HepG2 (cell line): ENCODE results near the gene ARL16. TPM values are rescaled to one million over a fixed set of nuclear protein-coding genes. Genes with fewer than 3 reads are reported as not detected.

Experiments
- ATAC-seq: fragments of 200-7000 bp; cut with Tn5 transposase; 3 replicates; pipeline ENCODE4 v1.9.1; 2020; ENCODE audit warnings: mild to moderate bottlenecking, moderate library complexity
- BruUV-seq: library from RNA; stranded (reverse); fragments of 400-500 nt; replicated peaks from 2 replicates; lab custom pipeline; 2021; lab: Mats Ljungman, UMichigan
- CTCF ChIA-PET: fragments of 300-600 bp; formaldehyde crosslinking; extraction: SDS; loops from one replicate; lab custom pipeline; 2021; ENCODE audit warnings: low total read pairs, inconsistent platforms, low intra/inter-chr PET ratio; lab: Yijun Ruan, JAX
- POLR2A ChIA-PET: fragments of 350-600 bp; sonication (Branson Sonifier 250); formaldehyde crosslinking; loops from one replicate; lab custom pipeline; 2020; ENCODE audit warnings: antibody characterized with exemption, inconsistent platforms; lab: Yijun Ruan, JAX
- DNase-seq: peaks from one replicate; pipeline ENCODE4 v3.0.0-alpha.2; 2015; ENCODE audit warnings: low spot score
- FAIRE-seq: peaks from 3 replicates; lab custom pipeline; 2011; peaks lifted over from hg19 to GRCh38; lab: Jason Lieb, UNC
- H2AFZ ChIP-seq: one replicate; pipeline ENCODE4 v1.6.1; 2011; ENCODE audit warnings: low read length, inconsistent platforms
- H3K27ac ChIP-seq: fragments of 300-600 bp; 3 replicates; pipeline ENCODE4 v1.8.0; 2011; ENCODE audit warnings: mixed run types, mild to moderate bottlenecking, mixed read lengths, low read length, inconsistent platforms; ENCODE audit not compliant: insufficient read depth; ENCODE audit errors: extremely low read length
- H3K27me3 ChIP-seq, 2 experiments: fragments of 200-600 bp in 1 of 2; 2 replicates in 1 of 2; 3 replicates in 1 of 2; pipeline versions ENCODE4 v1.6.0 to v1.8.0; 2011; ENCODE audit warnings: low read length in 2 of 2, mild to moderate bottlenecking in 2 of 2, moderate library complexity in 2 of 2, inconsistent platforms in 1 of 2; ENCODE audit not compliant: insufficient read depth in 2 of 2, control insufficient read depth in 1 of 2
- H3K36me3 ChIP-seq, 2 experiments: fragments of 200-600 bp in 1 of 2; replicated peaks in 1 of 2; 2 replicates in 1 of 2; 3 replicates in 1 of 2; pipeline versions ENCODE4 v1.5.1 to v1.8.0; 2011; ENCODE audit warnings: low read length in 2 of 2, inconsistent platforms in 1 of 2; ENCODE audit not compliant: insufficient read depth in 2 of 2, control insufficient read depth in 1 of 2
- H3K4me1 ChIP-seq: 2 replicates; pipeline ENCODE4 v1.5.1; 2012; ENCODE audit warnings: low read length, inconsistent platforms; ENCODE audit not compliant: insufficient read depth
- H3K4me2 ChIP-seq: 2 replicates; pipeline ENCODE4 v1.6.0; 2011; ENCODE audit warnings: low read depth, low read length, inconsistent platforms
- H3K4me3 ChIP-seq, 3 experiments: fragments of 200-600 bp in 1 of 3; sonication (generic), shearing (Covaris generic) in 1 of 3; replicated peaks in 1 of 3; 2 replicates each; pipeline ENCODE4 v1.5.1; 2011 to 2016; ENCODE audit warnings: low read length in 3 of 3, inconsistent platforms in 2 of 3, low read depth in 2 of 3, mild to moderate bottlenecking in 2 of 3, control low read depth in 1 of 3, mixed read lengths in 1 of 3; ENCODE audit not compliant: insufficient read depth in 1 of 3
- H3K79me2 ChIP-seq: one replicate; pipeline ENCODE4 v1.6.1; 2011; ENCODE audit warnings: low read length, inconsistent platforms; ENCODE audit not compliant: insufficient read depth
- H3K9ac ChIP-seq: 2 replicates; pipeline ENCODE4 v1.6.0; 2011; ENCODE audit warnings: mild to moderate bottlenecking, low read depth, low read length, inconsistent platforms; ENCODE audit not compliant: insufficient read depth
- H3K9me3 ChIP-seq: 2 replicates; pipeline ENCODE4 v1.5.1; 2012; ENCODE audit warnings: mild to moderate bottlenecking, low read length
- H4K20me1 ChIP-seq: 2 replicates; pipeline ENCODE4 v1.6.0; 2011; ENCODE audit warnings: inconsistent platforms, mild to moderate bottlenecking, low read length, moderate library complexity; ENCODE audit not compliant: insufficient read depth
- AGO2 ChIP-seq: fragments of 200-400 bp; formaldehyde crosslinking; optimal IDR thresholded peaks from 2 replicates; pipeline ENCODE3; 2017; ENCODE audit warnings: mild to moderate bottlenecking, low read depth, low read length, moderate library complexity
- EP300 ChIP-seq, 3 experiments: sonication (generic) in 1 of 3; formaldehyde crosslinking in 1 of 3; IDR thresholded peaks; 2 replicates each; pipeline versions ENCODE4 v1.5.1 to v1.6.1; 2011 to 2020; ENCODE audit warnings: low read depth in 2 of 3, low read length in 2 of 3, borderline replicate concordance in 1 of 3, improper control_type of control experiment in 1 of 3, mild to moderate bottlenecking in 1 of 3, missing genetic modification reagents in 1 of 3, moderate library complexity in 1 of 3
- MAFK ChIP-seq, 2 experiments: IDR thresholded peaks in 1 of 2; conservative IDR thresholded peaks in 1 of 2; 2 replicates each; pipeline ENCODE4 v1.6.1; 2011; ENCODE audit warnings: improper control_type of control experiment in 2 of 2, low read length in 2 of 2
- NFRKB ChIP-seq: fragments of 450-650 bp; IDR thresholded peaks from 2 replicates; pipeline ENCODE4 v1.6.1; 2017
- NFYC ChIP-seq: IDR thresholded peaks from 2 replicates; pipeline ENCODE4 v1.6.1; 2016; ENCODE audit warnings: missing genetic modification reagents, missing compliant biosample characterization
- RBFOX2 ChIP-seq: fragments of 200-400 bp; formaldehyde crosslinking; IDR thresholded peaks from 2 replicates; pipeline ENCODE4 v1.6.1; 2017; ENCODE audit warnings: low read depth, mild to moderate bottlenecking, low read length
- STAT5B ChIP-seq: sonication (generic); formaldehyde crosslinking; IDR thresholded peaks from 2 replicates; pipeline ENCODE4 v1.4.0; 2020; ENCODE audit warnings: missing genetic modification reagents
- ZBTB33 ChIP-seq: sonication (generic); formaldehyde crosslinking; IDR thresholded peaks from 2 replicates; pipeline ENCODE4 v1.4.0; 2020; ENCODE audit warnings: missing genetic modification reagents
- ZNF496 ChIP-seq: sonication (generic); formaldehyde crosslinking; IDR thresholded peaks from 2 replicates; pipeline ENCODE4 v1.8.1; 2023; ENCODE audit warnings: mild to moderate bottlenecking, moderate library complexity, missing genetic modification reagents; ENCODE audit not compliant: insufficient replicate concordance
- WGBS: methylation state at CpG from one replicate; pipeline ENCODE4 v1.1.6; 2017; ENCODE audit warnings: low lambda C conversion rate; 5-methylcytosine and 5-hydroxymethylcytosine counted together
- in situ Hi-C: cut with HindIII; loops from 2 replicates; pipeline ENCODE4 v1.10.0; 2017; ENCODE audit warnings: low pct_unique_long_range_greater_than_20kb; ENCODE audit not compliant: extremely low pct_ligation_motif_present
- intact Hi-C: fragments of 100-400 bp; cut with micrococcal nuclease; formaldehyde crosslinking; loops from one replicate; pipeline ENCODE4 v1.10.0; 2022; ENCODE audit not compliant: unreplicated experiment
- polyA plus RNA-seq, 8 experiments: library from polyadenylated mRNA; depleted of rRNA in 3 of 8; stranded (reverse) in 7 of 8; unstranded in 1 of 8; fragments of >200 nt; fragmentation: Illumina TruSeq in 4 of 8; extraction: Trizol in 4 of 8; gene quantifications; 2 replicates each; pipeline versions ENCODE4 v1.2.1 to v1.2.3, GENCODE V29; 2011 to 2016; ENCODE audit warnings: low read depth in 4 of 8, missing spikeins in 1 of 8, mixed read lengths in 1 of 8; ENCODE audit not compliant: insufficient read depth in 1 of 8
- total RNA-seq, 5 experiments: library from RNA; depleted of rRNA; stranded (reverse); fragments of >200 nt; fragmentation: Illumina TruSeq; extraction: Trizol; gene quantifications; 2 replicates each; pipeline ENCODE4 v1.2.3, GENCODE V29; 2016; ENCODE audit warnings: low read depth in 1 of 5

ARL16 gene
- total and polyA plus RNA-seq, 2 of the 13 experiments (the other 11 are each of a cell fraction or from before 2014, with no cell fraction given) = 20.8 to 30.8 TPM

GRCh38 chr17:81715872-81716673 is 32.5 kb upstream of the ARL16 start:
- ChIA-PET POLR2A (interaction anchor here (1.5 to 6.3 kb wide), 3 partner anchors 13 to 33 kb away, joined by 4 to 134 read pairs (median 4); partner anchors contain the start of genes ARL16, HGS and MRPL12), CTCF (no interaction called here)
- no peak overlapping the region for H3K27ac ChIP-seq
- no peak for ATAC-seq
- H2AFZ ChIP-seq = no peak overlapping the region
- intact Hi-C loops (no loop called here), in situ Hi-C loops (no loop called here)
- TF ChIP-seq STAT5B (CRISPR knock-in tag) (no peak), AGO2 (peak; percentile 49), RBFOX2 (0 out of 2 replicates have a peak, but pooled peaks have one; percentile 16), EP300 (IDR thresholded peaks at IDR 0.05; ENCODE audit: low read depth in 2 of 2, low read length in 2 of 2) (no peak), EP300 (CRISPR knock-in tag; IDR thresholded peaks at IDR 0.05; ENCODE audit: borderline replicate concordance) (no peak), NFYC (CRISPR knock-in tag) (no peak), NFRKB (no peak), MAFK (conservative IDR thresholded peaks at IDR 0.05 in 1 of 2, IDR thresholded peaks at IDR 0.05 in 1 of 2; ENCODE audit: low read length in 2 of 2) (no peak), ZNF496 (CRISPR knock-in tag) (no peak), ZBTB33 (CRISPR knock-in tag) (peak; percentile 90)
- no peaks in the 10 kb centered on the region for H4K20me1 ChIP-seq
- peaks cover 20% of the 10 kb centered on the region for H3K4me1 ChIP-seq
- H3K9ac ChIP-seq = no peak overlapping the region
- no peak overlapping the region for H3K4me3 ChIP-seq
- FAIRE-seq = no peak
- H3K4me2 ChIP-seq = no peak overlapping the region
- H3K36me3 ChIP-seq = peaks cover 21 to 47% of the 10 kb centered on the region in 2 experiments
- no peak for DNase-seq
- H3K79me2 ChIP-seq = peaks cover 31% of the 10 kb centered on the region
- no peaks in the 10 kb centered on the region for H3K9me3 ChIP-seq
- no peaks in the 10 kb centered on the region; a peak in 1 of 5 replicates for H3K27me3 ChIP-seq
- no TSS peak for BruUV-seq
- over 99% methylated on average over 14 of the region's 43 CpGs for WGBS
